Measurements from ENCODE around the gene ICA1L.

Gene ICA1L

GRCh38 chr2:202782940-202783558 is 88.5 kb downstream of the ICA1L start:
- no peak overlapping the region for H3K9ac ChIP-seq (ENCODE audit: low read length)
- H4K20me1 ChIP-seq (ENCODE audit: low read depth, low read length): no peaks in the 10 kb centered on the region
- H3K4me2 ChIP-seq (ENCODE audit: low read depth, low read length, poor library complexity, severe bottlenecking): no peak overlapping the region
- no peaks in the 10 kb centered on the region for H3K36me3 ChIP-seq (ENCODE audit: low read length)
- no peaks in the 10 kb centered on the region for H3K9me2 ChIP-seq (replicated peaks; ENCODE audit: insufficient read depth, low read length)
- no peak overlapping the region for H2AFZ ChIP-seq (ENCODE audit: low read depth, low read length, severe bottlenecking)
- H3K27me3 ChIP-seq (ENCODE audit: low read length): no peaks in the 10 kb centered on the region
- TF ChIP-seq, protein P1, sequence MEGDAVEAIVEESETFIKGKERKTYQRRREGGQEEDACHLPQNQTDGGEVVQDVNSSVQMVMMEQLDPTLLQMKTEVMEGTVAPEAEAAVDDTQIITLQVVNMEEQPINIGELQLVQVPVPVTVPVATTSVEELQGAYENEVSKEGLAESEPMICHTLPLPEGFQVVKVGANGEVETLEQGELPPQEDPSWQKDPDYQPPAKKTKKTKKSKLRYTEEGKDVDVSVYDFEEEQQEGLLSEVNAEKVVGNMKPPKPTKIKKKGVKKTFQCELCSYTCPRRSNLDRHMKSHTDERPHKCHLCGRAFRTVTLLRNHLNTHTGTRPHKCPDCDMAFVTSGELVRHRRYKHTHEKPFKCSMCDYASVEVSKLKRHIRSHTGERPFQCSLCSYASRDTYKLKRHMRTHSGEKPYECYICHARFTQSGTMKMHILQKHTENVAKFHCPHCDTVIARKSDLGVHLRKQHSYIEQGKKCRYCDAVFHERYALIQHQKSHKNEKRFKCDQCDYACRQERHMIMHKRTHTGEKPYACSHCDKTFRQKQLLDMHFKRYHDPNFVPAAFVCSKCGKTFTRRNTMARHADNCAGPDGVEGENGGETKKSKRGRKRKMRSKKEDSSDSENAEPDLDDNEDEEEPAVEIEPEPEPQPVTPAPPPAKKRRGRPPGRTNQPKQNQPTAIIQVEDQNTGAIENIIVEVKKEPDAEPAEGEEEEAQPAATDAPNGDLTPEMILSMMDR (IDR thresholded peaks at IDR 0.05; ENCODE audit: insufficient read depth, low read length, poor library complexity, severe bottlenecking): no peak
- no peak for TF ChIP-seq EZH2phosphoT487 (conservative IDR thresholded peaks at IDR 0.05; ENCODE audit: low read length)
- no peak overlapping the region for H3K4me3 ChIP-seq (ENCODE audit: insufficient read depth, low read length, poor library complexity, severe bottlenecking)
- H3K9me3 ChIP-seq (ENCODE audit: insufficient read depth, low read length): no peaks in the 10 kb centered on the region
- no peak overlapping the region for H3K27ac ChIP-seq (ENCODE audit: low read depth, low read length)
- H3K79me2 ChIP-seq (ENCODE audit: insufficient read depth, low read length): no peaks in the 10 kb centered on the region
- no peaks in the 10 kb centered on the region for H3F3A ChIP-seq (ENCODE audit: insufficient read depth)

- no peaks in the 10 kb centered on the region for H3K9me2 ChIP-seq (replicated peaks; ENCODE audit: insufficient read depth, low read length)
- no peaks in the 10 kb centered on the region for H3K36me3 ChIP-seq (ENCODE audit: low read length)
- H4K20me1 ChIP-seq (ENCODE audit: low read depth, low read length): no peaks in the 10 kb centered on the region
- H3K4me2 ChIP-seq (ENCODE audit: low read depth, low read length, poor library complexity, severe bottlenecking): no peak overlapping the region
- no peak overlapping the region for H3K4me3 ChIP-seq (ENCODE audit: insufficient read depth, low read length, poor library complexity, severe bottlenecking)
- H3K79me2 ChIP-seq (ENCODE audit: insufficient read depth, low read length): no peaks in the 10 kb centered on the region
- H2AFZ ChIP-seq (ENCODE audit: low read depth, low read length, severe bottlenecking): no peak overlapping the region
- TF ChIP-seq, protein P1 (IDR thresholded peaks at IDR 0.05; ENCODE audit: insufficient read depth, low read length, poor library complexity, severe bottlenecking): no peak
- TF ChIP-seq EZH2phosphoT487 (conservative IDR thresholded peaks at IDR 0.05; ENCODE audit: low read length): no peak
- no peaks in the 10 kb centered on the region for H3F3A ChIP-seq (ENCODE audit: insufficient read depth)
- no peak overlapping the region for H3K9ac ChIP-seq (ENCODE audit: low read length)
- no peak overlapping the region for H3K27ac ChIP-seq (ENCODE audit: low read depth, low read length)
- H3K27me3 ChIP-seq (ENCODE audit: low read length): no peaks in the 10 kb centered on the region
- no peaks in the 10 kb centered on the region for H3K9me3 ChIP-seq (ENCODE audit: insufficient read depth, low read length)
These were observed 91.0 kb downstream of the ICA1L start for GRCh38 chr2:202780514-202781021.

DNA sequence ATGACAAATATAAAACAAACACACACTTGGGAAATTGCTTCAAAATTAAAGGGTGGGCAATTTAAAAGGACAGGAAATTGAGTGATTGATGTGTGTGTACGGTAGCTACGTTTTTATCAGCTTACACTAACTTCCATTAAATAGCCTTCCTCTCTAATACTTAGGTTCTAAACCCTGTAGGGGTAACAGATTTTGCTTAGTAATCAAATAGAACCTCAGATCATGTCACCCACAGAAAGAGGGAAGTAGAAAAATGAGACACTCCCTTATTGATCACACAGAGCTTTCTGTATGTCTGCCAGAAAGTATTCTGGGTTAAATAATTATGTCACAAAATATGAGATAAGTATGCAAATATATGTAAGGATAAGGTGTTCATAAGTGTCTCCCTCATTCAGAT is 93.3 kb downstream of the ICA1L start:
- H2AFZ ChIP-seq (ENCODE audit: low read depth, low read length, severe bottlenecking): no peak overlapping the region
- H3K4me2 ChIP-seq (ENCODE audit: low read depth, low read length, poor library complexity, severe bottlenecking): no peak overlapping the region
- no peak overlapping the region for H3K27ac ChIP-seq (ENCODE audit: low read depth, low read length)
- no peaks in the 10 kb centered on the region for H4K20me1 ChIP-seq (ENCODE audit: low read depth, low read length)
- H3K9me2 ChIP-seq (replicated peaks; ENCODE audit: insufficient read depth, low read length): no peaks in the 10 kb centered on the region
- no peaks in the 10 kb centered on the region for H3K79me2 ChIP-seq (ENCODE audit: insufficient read depth, low read length)
- H3K9ac ChIP-seq (ENCODE audit: low read length): no peak overlapping the region
- no peak for TF ChIP-seq EZH2phosphoT487 (conservative IDR thresholded peaks at IDR 0.05; ENCODE audit: low read length)
- TF ChIP-seq, protein P1 (IDR thresholded peaks at IDR 0.05; ENCODE audit: insufficient read depth, low read length, poor library complexity, severe bottlenecking): no peak
- H3F3A ChIP-seq (ENCODE audit: insufficient read depth): no peaks in the 10 kb centered on the region
- no peaks in the 10 kb centered on the region for H3K27me3 ChIP-seq (ENCODE audit: low read length)
- H3K9me3 ChIP-seq (ENCODE audit: insufficient read depth, low read length): no peaks in the 10 kb centered on the region
- H3K36me3 ChIP-seq (ENCODE audit: low read length): no peaks in the 10 kb centered on the region
- no peak overlapping the region for H3K4me3 ChIP-seq (ENCODE audit: insufficient read depth, low read length, poor library complexity, severe bottlenecking)

Data from SU-DHL-6 (cell line).